SIG-M5 treated with dmso at 0.1 percent for 504 hours (cell line): ENCODE data around the gene SPTB.

ENCODE experiments used
- DNase-seq: peaks from one replicate; lab custom pipeline; 2025; ENCODE audit not compliant: unreplicated experiment; lab: John Stamatoyannopoulos, UW

The SPTB gene

GRCh38 chr14:64855721-64856528 lies 23.8 kb downstream of the SPTB start:
- no peak for DNase-seq

- DNase-seq: no peak
These were observed 29.2 kb downstream of the SPTB start for GRCh38 chr14:64850369-64851137.

GRCh38 chr14:64849940-64850339 lies 29.8 kb downstream of the SPTB start:
- no peak for DNase-seq

- no peak for DNase-seq
These were observed 31.5 kb downstream of the SPTB start for GRCh38 chr14:64848239-64848638.

- no peak for DNase-seq
These were observed 33.4 kb downstream of the SPTB start for GRCh38 chr14:64846319-64846718.

GRCh38 chr14:64845878-64846277 lies 33.8 kb downstream of the SPTB start:
- DNase-seq: no peak

- DNase-seq: no peak
These were observed 34.7 kb downstream of the SPTB start for GRCh38 chr14:64844969-64845536.

- peak; percentile 70 for DNase-seq
These were observed 35.4 kb downstream of the SPTB start for GRCh38 chr14:64844272-64844671.

- DNase-seq: no peak
These were observed 36.2 kb downstream of the SPTB start for GRCh38 chr14:64843548-64843947.

- no peak for DNase-seq
These were observed 37.6 kb downstream of the SPTB start for GRCh38 chr14:64841772-64842750.

GRCh38 chr14:64841121-64841651 lies 38.5 kb downstream of the SPTB start:
- DNase-seq: no peak

GRCh38 chr14:64838656-64839055 lies 41.1 kb downstream of the SPTB start:
- DNase-seq: no peak

- DNase-seq: no peak
These were observed 44.3 kb downstream of the SPTB start for GRCh38 chr14:64835431-64835830.

GRCh38 chr14:64834965-64835364 lies 44.7 kb downstream of the SPTB start:
- no peak for DNase-seq

- no peak for DNase-seq
These were observed 48.3 kb downstream of the SPTB start for GRCh38 chr14:64831419-64831818.

GRCh38 chr14:64830961-64831360 lies 48.7 kb downstream of the SPTB start:
- DNase-seq: no peak

GRCh38 chr14:64828071-64828470 lies 51.6 kb downstream of the SPTB start:
- no peak for DNase-seq

- peak; percentile 88 for DNase-seq
These were observed 52.9 kb downstream of the SPTB start for GRCh38 chr14:64826845-64827244.

- DNase-seq: peak; percentile 13
These were observed 53.4 kb downstream of the SPTB start for GRCh38 chr14:64826333-64826732.

GRCh38 chr14:64825509-64825908 lies 54.2 kb downstream of the SPTB start:
- no peak for DNase-seq

GRCh38 chr14:64825006-64825405 lies 54.7 kb downstream of the SPTB start:
- DNase-seq: no peak
